OCI-LY7 (cell line): ENCODE data around the gene MYLK. TPM values are rescaled to one million over a fixed set of nuclear protein-coding genes. Genes with fewer than 3 reads are reported as not detected.

ENCODE experiments used
- BruUV-seq: library from RNA; stranded (reverse); fragments of 400-500 nt; replicated peaks from 2 replicates; lab custom pipeline; 2021; lab: Mats Ljungman, UMichigan
- CTCF ChIA-PET: fragments of 300-600 bp; sonication (Branson Sonifier 250); formaldehyde crosslinking; loops from one replicate; lab custom pipeline; 2022; ENCODE audit warnings: antibody characterized with exemption; ENCODE audit not compliant: unreplicated experiment; lab: Charles Lee
- POLR2A ChIA-PET: fragments of 300-600 bp; sonication (Branson Sonifier 250); formaldehyde crosslinking; loops from one replicate; lab custom pipeline; 2022; ENCODE audit warnings: antibody characterized with exemption; lab: Charles Lee
- DNase-seq: peaks from one replicate; pipeline ENCODE4 v3.0.0-alpha.2; 2015; ENCODE audit warnings: low spot score
- H2AFZ ChIP-seq: fragments of 200-600 bp; sonication (generic), shearing (Covaris generic); 2 replicates; pipeline ENCODE4 v1.6.1; 2014; ENCODE audit warnings: mild to moderate bottlenecking, antibody characterized with exemption, low read length, moderate library complexity
- H3K27ac ChIP-seq: fragments of 200-600 bp; sonication (generic); 2 replicates; pipeline ENCODE4 v1.5.1; 2014; ENCODE audit warnings: mixed run types, low read depth, mild to moderate bottlenecking, moderate library complexity, low read length, inconsistent platforms; ENCODE audit not compliant: poor library complexity, severe bottlenecking
- H3K36me3 ChIP-seq: fragments of 200-600 bp; sonication (generic); 2 replicates; pipeline ENCODE4 v1.6.1; 2014; ENCODE audit warnings: mild to moderate bottlenecking, antibody characterized with exemption, low read length, moderate library complexity, mixed read lengths; ENCODE audit not compliant: insufficient read depth
- H3K4me1 ChIP-seq: fragments of 200-600 bp; sonication (generic); 2 replicates; pipeline ENCODE4 v1.5.1; 2014; ENCODE audit warnings: mild to moderate bottlenecking, low read length; ENCODE audit not compliant: insufficient read depth, poor library complexity, severe bottlenecking
- H3K4me2 ChIP-seq: fragments of 200-600 bp; sonication (generic); 2 replicates; pipeline ENCODE4 v1.6.1; 2014; ENCODE audit warnings: mild to moderate bottlenecking, low read length
- H3K4me3 ChIP-seq: fragments of 200-600 bp; sonication (generic); 2 replicates; pipeline ENCODE4 v1.5.1; 2014; ENCODE audit warnings: mild to moderate bottlenecking, low read depth, low read length; ENCODE audit not compliant: poor library complexity, severe bottlenecking
- H3K79me2 ChIP-seq: fragments of 200-600 bp; sonication (generic); 2 replicates; pipeline ENCODE4 v1.6.1; 2016; ENCODE audit warnings: low read depth, mild to moderate bottlenecking, low read length, moderate library complexity, mixed read lengths; ENCODE audit not compliant: insufficient read depth
- H3K9me2 ChIP-seq: fragments of 200-600 bp; sonication (generic); 2 replicates; pipeline ENCODE4 v1.6.1; 2016; ENCODE audit warnings: mild to moderate bottlenecking, low read length, mixed read lengths; ENCODE audit not compliant: insufficient read depth
- H3K9me3 ChIP-seq: fragments of 200-600 bp; sonication (generic); 2 replicates; pipeline ENCODE4 v1.6.1; 2014; ENCODE audit warnings: mild to moderate bottlenecking, mixed run types, low read length, mixed read lengths
- H4K20me1 ChIP-seq: fragments of 200-600 bp; sonication (generic); 2 replicates; pipeline ENCODE4 v1.6.1; 2014; ENCODE audit warnings: mild to moderate bottlenecking, antibody characterized with exemption, low read length, moderate library complexity, mixed read lengths; ENCODE audit not compliant: insufficient read depth
- EZH2phosphoT487 ChIP-seq: fragments of 200-600 bp; sonication (generic); IDR thresholded peaks from 2 replicates; pipeline ENCODE4 v1.6.1; 2018; ENCODE audit warnings: low read depth, borderline replicate concordance, mild to moderate bottlenecking, mixed run types, antibody characterized with exemption, low read length, moderate library complexity, mixed read lengths
- intact Hi-C: fragments of 100-400 bp; cut with micrococcal nuclease; formaldehyde crosslinking; loops from one replicate; pipeline ENCODE4 v1.10.0; 2022; ENCODE audit not compliant: unreplicated experiment
- total RNA-seq, 2 experiments: library from RNA; depleted of rRNA in 1 of 2; stranded (reverse); fragments of >200 nt in 1 of 2; shearing (Covaris generic) in 1 of 2; gene quantifications; 2 replicates each; pipeline ENCODE4 v1.2.3, GENCODE V29; 2014 to 2022
- TF ChIP-seq, protein P1 (sequence below): fragments of 200-600 bp; sonication (generic); conservative IDR thresholded peaks from 2 replicates; pipeline ENCODE4 v1.5.1; 2014; ENCODE audit warnings: mild to moderate bottlenecking, antibody characterized with exemption, low read length, moderate library complexity, mixed read lengths

The MYLK gene
- total RNA-seq, 2 experiments from 2014 or later = not detected

DNA sequence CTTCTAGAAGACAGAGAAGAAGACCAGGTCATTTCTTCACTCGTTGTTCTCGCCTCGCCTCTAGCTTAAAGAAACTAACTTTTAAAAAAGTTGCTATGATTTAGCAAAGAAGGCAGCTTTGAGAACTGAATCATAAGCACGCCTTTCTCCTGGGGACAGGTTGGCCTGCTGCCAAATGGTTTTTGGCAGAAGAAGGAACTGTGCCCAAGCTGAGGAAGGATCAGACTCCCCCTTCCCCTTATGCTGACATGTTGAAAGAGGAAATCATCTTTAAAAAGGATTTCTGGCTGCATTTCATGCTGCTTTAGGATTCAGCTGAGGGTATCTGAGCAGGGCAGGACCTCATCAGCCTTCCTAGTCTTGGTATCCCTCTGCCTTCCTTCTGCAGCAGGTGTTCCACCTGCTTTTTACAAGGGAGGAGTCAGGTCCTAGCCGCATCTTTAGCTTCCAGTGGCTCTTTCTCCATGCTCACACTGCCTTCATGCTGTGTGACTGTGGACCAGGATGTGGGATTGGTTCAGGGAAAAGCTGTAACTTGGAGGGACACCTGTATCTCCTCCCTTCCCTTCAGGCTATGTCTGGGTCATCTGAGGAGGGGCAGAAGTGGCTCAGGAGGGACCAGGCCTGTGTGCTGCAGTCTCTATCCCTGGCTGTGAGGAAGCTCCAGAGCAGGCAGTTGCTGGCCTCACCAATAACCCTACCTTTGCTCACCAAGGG lies 265.2 kb downstream of the MYLK start:
- POLR2A ChIA-PET = no interaction called here
- BruUV-seq = no TSS peak
- Histone ChIP-seq H3K36me3 (no peaks in the 10 kb centered on the region), H2AFZ (no peak overlapping the region), H3K4me1 (no peaks in the 10 kb centered on the region), H4K20me1 (no peaks in the 10 kb centered on the region), H3K4me2 (no peak overlapping the region), H3K9me2 (no peaks in the 10 kb centered on the region), H3K79me2 (no peaks in the 10 kb centered on the region), H3K4me3 (no peak overlapping the region), H3K9me3 (no peaks in the 10 kb centered on the region), H3K27ac (no peak overlapping the region)
- DNase-seq = peak; percentile 7
- intact Hi-C loops = no loop called here
- CTCF ChIA-PET = interaction anchor here (0.6 kb wide), 1 partner anchor 922 kb away, joined by 3 read pairs; no protein-coding TSS in a partner anchor
- TF ChIP-seq EZH2phosphoT487 = no peak
- TF ChIP-seq, protein P1, sequence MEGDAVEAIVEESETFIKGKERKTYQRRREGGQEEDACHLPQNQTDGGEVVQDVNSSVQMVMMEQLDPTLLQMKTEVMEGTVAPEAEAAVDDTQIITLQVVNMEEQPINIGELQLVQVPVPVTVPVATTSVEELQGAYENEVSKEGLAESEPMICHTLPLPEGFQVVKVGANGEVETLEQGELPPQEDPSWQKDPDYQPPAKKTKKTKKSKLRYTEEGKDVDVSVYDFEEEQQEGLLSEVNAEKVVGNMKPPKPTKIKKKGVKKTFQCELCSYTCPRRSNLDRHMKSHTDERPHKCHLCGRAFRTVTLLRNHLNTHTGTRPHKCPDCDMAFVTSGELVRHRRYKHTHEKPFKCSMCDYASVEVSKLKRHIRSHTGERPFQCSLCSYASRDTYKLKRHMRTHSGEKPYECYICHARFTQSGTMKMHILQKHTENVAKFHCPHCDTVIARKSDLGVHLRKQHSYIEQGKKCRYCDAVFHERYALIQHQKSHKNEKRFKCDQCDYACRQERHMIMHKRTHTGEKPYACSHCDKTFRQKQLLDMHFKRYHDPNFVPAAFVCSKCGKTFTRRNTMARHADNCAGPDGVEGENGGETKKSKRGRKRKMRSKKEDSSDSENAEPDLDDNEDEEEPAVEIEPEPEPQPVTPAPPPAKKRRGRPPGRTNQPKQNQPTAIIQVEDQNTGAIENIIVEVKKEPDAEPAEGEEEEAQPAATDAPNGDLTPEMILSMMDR = no peak

DNA sequence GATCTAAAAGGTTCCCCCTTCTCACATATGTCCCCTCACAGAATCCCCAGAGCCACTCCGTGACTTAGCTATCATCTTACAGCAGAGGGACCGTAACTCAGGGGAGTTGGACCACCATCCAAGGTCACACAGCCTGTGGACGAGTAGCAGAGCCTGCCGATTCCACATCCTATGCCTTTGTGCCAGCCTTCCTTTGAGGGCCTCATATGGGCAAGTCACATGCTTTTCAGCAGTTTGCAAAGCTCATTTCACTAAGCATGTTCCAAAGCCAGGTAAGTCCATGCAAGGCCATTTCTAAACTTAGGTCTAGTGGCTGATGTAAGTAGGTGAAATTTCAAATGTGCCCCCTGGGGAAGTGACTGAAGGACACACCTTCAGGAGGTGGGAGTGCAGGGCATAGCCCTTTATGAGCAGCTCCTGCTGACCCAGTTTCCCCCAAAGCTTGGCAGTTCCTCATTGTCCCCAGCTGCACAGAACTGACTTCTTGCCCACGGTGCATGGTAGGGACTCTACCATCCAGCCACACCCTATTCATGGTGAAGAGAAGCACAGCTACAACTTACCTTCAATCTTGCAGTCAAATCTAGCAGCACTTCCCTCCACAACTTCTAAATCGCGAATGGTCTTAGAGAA lies 265.9 kb downstream of the MYLK start:
- no peaks in the 10 kb centered on the region for H3K9me2 ChIP-seq
- H3K79me2 ChIP-seq = no peaks in the 10 kb centered on the region
- no peak overlapping the region for H3K27ac ChIP-seq
- no peak for TF ChIP-seq EZH2phosphoT487
- TF ChIP-seq, protein P1 = no peak
- DNase-seq = no peak
- H3K4me1 ChIP-seq = no peaks in the 10 kb centered on the region
- intact Hi-C loops = no loop called here
- H2AFZ ChIP-seq = no peak overlapping the region
- H4K20me1 ChIP-seq = no peaks in the 10 kb centered on the region
- no TSS peak for BruUV-seq
- H3K36me3 ChIP-seq = peaks cover 1% of the 10 kb centered on the region; the same call in 1 of the 2 replicates
- POLR2A ChIA-PET = no interaction called here
- H3K4me2 ChIP-seq = no peak overlapping the region
- H3K4me3 ChIP-seq = no peak overlapping the region
- CTCF ChIA-PET = interaction anchor here (0.6 kb wide), 1 partner anchor 921 kb away, joined by 3 read pairs; no protein-coding TSS in a partner anchor
- no peaks in the 10 kb centered on the region for H3K9me3 ChIP-seq

DNA sequence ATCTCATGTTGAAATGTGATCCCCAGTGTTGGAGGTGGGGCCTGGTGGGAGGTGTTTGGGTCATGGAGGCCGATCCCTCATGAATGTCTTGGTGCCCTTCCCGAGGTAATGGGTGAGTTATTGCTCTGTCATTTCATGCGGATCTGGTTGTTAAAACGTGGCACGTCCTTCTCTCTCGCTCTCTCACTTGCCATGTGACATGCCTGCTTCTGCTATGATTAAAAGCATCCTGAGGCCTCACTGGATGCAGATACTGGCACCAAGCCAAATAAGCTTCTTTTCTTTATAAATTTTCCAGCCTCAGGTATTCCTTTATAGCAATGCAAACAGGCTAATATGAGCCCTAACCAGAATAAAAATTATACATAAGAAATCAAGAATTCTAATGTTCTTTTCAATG lies 267.5 kb downstream of the MYLK start:
- H3K9me3 ChIP-seq = no peaks in the 10 kb centered on the region
- no TSS peak for BruUV-seq
- TF ChIP-seq, protein P1 = no peak
- no peak for TF ChIP-seq EZH2phosphoT487
- no peak overlapping the region for H3K4me3 ChIP-seq
- H3K36me3 ChIP-seq = peaks cover 16% of the 10 kb centered on the region
- no peak for DNase-seq
- H3K79me2 ChIP-seq = no peaks in the 10 kb centered on the region
- no peak overlapping the region for H3K27ac ChIP-seq
- intact Hi-C loops = no loop called here
- H3K4me2 ChIP-seq = no peak overlapping the region
- no peaks in the 10 kb centered on the region for H3K4me1 ChIP-seq
- ChIA-PET CTCF (no interaction called here), POLR2A (no interaction called here)
- H4K20me1 ChIP-seq = no peaks in the 10 kb centered on the region
- H2AFZ ChIP-seq = no peak overlapping the region
- H3K9me2 ChIP-seq = no peaks in the 10 kb centered on the region
